Liver (tissue), 9 donors: ENCODE results near the gene UGT1A8. TPM values are rescaled to one million over a fixed set of nuclear protein-coding genes. Genes with fewer than 3 reads are reported as not detected.

Experiments
- DNase-seq: peaks from one replicate; pipeline ENCODE4 v3.0.0-alpha.2; 2017; ENCODE audit warnings: low spot score
- H3K27ac ChIP-seq, 2 donors: one replicate each; pipeline ENCODE4 v1.7.0; 2013; ENCODE audit warnings: inconsistent platforms in 2 of 2, low read length in 2 of 2, control low read depth in 1 of 2, low read depth in 1 of 2, mild to moderate bottlenecking in 1 of 2
- H3K27me3 ChIP-seq, 4 donors: one replicate each; pipeline versions ENCODE4 v1.6.1 to v1.7.0; 2013; ENCODE audit warnings: low read length in 3 of 4, inconsistent platforms in 1 of 4, mild to moderate bottlenecking in 1 of 4, moderate library complexity in 1 of 4; ENCODE audit not compliant: control insufficient read depth in 4 of 4, insufficient read depth in 4 of 4
- H3K36me3 ChIP-seq, 4 donors: one replicate each; pipeline versions ENCODE4 v1.6.1 to v1.7.0; 2013; ENCODE audit warnings: low read length in 3 of 4, mild to moderate bottlenecking in 3 of 4, low read depth in 1 of 4, moderate library complexity in 1 of 4; ENCODE audit not compliant: control insufficient read depth in 4 of 4, insufficient read depth in 3 of 4
- H3K4me1 ChIP-seq, 4 donors: one replicate each; pipeline versions ENCODE4 v1.6.1 to v1.7.0; 2013; ENCODE audit warnings: low read length in 3 of 4, mild to moderate bottlenecking in 3 of 4, moderate library complexity in 1 of 4; ENCODE audit not compliant: control insufficient read depth in 4 of 4, insufficient read depth in 4 of 4
- H3K4me3 ChIP-seq, 3 donors: one replicate each; pipeline versions ENCODE4 v1.6.1 to v1.7.0; 2013; ENCODE audit warnings: low read length in 3 of 3, control low read depth in 1 of 3, low read depth in 1 of 3, mild to moderate bottlenecking in 1 of 3
- H3K9ac ChIP-seq, 2 donors: one replicate each; pipeline ENCODE4 v1.7.0; 2013; ENCODE audit warnings: low read length in 2 of 2, mild to moderate bottlenecking in 2 of 2, moderate library complexity in 2 of 2, control low read depth in 1 of 2, low read depth in 1 of 2
- H3K9me3 ChIP-seq, 4 donors: one replicate each; pipeline versions ENCODE4 v1.6.1 to v1.7.0; 2013; ENCODE audit warnings: low read length in 3 of 4; ENCODE audit not compliant: control insufficient read depth in 4 of 4
- EGR1 ChIP-seq, 2 donors: IDR thresholded peaks; 2 replicates each; pipeline ENCODE4 v1.6.1; 2016 to 2018; ENCODE audit warnings: antibody characterized with exemption in 2 of 2, low read depth in 2 of 2
- FOXA1 ChIP-seq: IDR thresholded peaks from 2 replicates; pipeline ENCODE4 v1.6.1; 2016; ENCODE audit warnings: antibody characterized with exemption
- GABPA ChIP-seq, 2 donors: IDR thresholded peaks in 1 of 2; conservative IDR thresholded peaks in 1 of 2; 2 replicates each; pipeline ENCODE4 v1.6.1; 2016; ENCODE audit warnings: antibody characterized with exemption in 2 of 2, mild to moderate bottlenecking in 1 of 2, moderate library complexity in 1 of 2
- HNF4A ChIP-seq, 2 donors: conservative IDR thresholded peaks; 2 replicates each; pipeline ENCODE4 v1.6.1; 2016; ENCODE audit warnings: antibody characterized with exemption in 2 of 2, mild to moderate bottlenecking in 2 of 2
- HNF4G ChIP-seq: IDR thresholded peaks from 2 replicates; pipeline ENCODE4 v1.6.1; 2016; ENCODE audit warnings: antibody characterized with exemption
- JUND ChIP-seq, 2 donors: IDR thresholded peaks; 2 replicates each; pipeline ENCODE4 v1.6.1; 2016; ENCODE audit warnings: antibody characterized with exemption in 2 of 2
- NR2F2 ChIP-seq: IDR thresholded peaks from 2 replicates; pipeline ENCODE4 v1.6.1; 2016; ENCODE audit warnings: antibody characterized with exemption
- RAD21 ChIP-seq, 2 donors: IDR thresholded peaks; 2 replicates each; pipeline ENCODE4 v1.6.1; 2016; ENCODE audit warnings: antibody characterized with exemption in 2 of 2, mild to moderate bottlenecking in 2 of 2
- RXRA ChIP-seq, 2 donors: IDR thresholded peaks; 2 replicates each; pipeline ENCODE4 v1.6.1; 2017 to 2018; ENCODE audit warnings: antibody characterized with exemption in 2 of 2, mild to moderate bottlenecking in 1 of 2
- SP1 ChIP-seq: IDR thresholded peaks from 2 replicates; pipeline ENCODE4 v1.6.1; 2018; ENCODE audit warnings: antibody characterized with exemption, mild to moderate bottlenecking
- TAF1 ChIP-seq: conservative IDR thresholded peaks from 2 replicates; pipeline ENCODE4 v1.6.1; 2016; ENCODE audit warnings: antibody characterized with exemption, mild to moderate bottlenecking
- ZBTB33 ChIP-seq: IDR thresholded peaks from 2 replicates; pipeline ENCODE4 v1.6.1; 2016; ENCODE audit warnings: antibody characterized with exemption
- WGBS: extraction: QIAGEN DNeasy Blood & Tissue Kit; methylation state at CpG from one replicate; pipeline ENCODE4 v1.1.7; 2013; 5-methylcytosine and 5-hydroxymethylcytosine counted together
- polyA plus RNA-seq, 2 donors: library from polyadenylated mRNA; stranded (reverse) in 1 of 2; unstranded in 1 of 2; fragments of 200-250 nt in 1 of 2; fragments of >200 nt in 1 of 2; fragmentation: Nextera tagmentation in 1 of 2; extraction: Ambion mirVana in 1 of 2; gene quantifications; one replicate each; pipeline versions ENCODE4 v1.2.1 to v1.2.3, GENCODE V29; 2013 to 2015
- total RNA-seq, 2 donors: library from RNA; depleted of rRNA; stranded (reverse); fragments of >200 nt; gene quantifications; one replicate each; pipeline ENCODE4 v1.2.3, GENCODE V29; 2014
- TF ChIP-seq, protein P1 (sequence below): fragments of 150-350 bp; IDR thresholded peaks from 2 replicates; pipeline ENCODE4 v1.5.1; 2017; ENCODE audit warnings: improper control_type of control experiment, low read depth, low read length; ENCODE audit not compliant: missing input control
- TF ChIP-seq, protein P2 (sequence below): IDR thresholded peaks from 2 replicates; pipeline ENCODE4 v1.6.1; 2016; ENCODE audit warnings: antibody characterized with exemption, mild to moderate bottlenecking
- TF ChIP-seq, protein P3 (sequence below): IDR thresholded peaks from 2 replicates; pipeline ENCODE4 v1.6.1; 2016; ENCODE audit warnings: antibody characterized with exemption
- donor health status: healthy.
- donor health status: healthy.
- donor health status: healthy.
- donor health status: healthy.
- donor health status: healthy.

UGT1A8 gene
- total and polyA plus RNA-seq, 4 donors, result 0.17 to 0.51 (median 0.48) TPM; not detected in 1

GRCh38 chr2:233684640-233685039 lies 67.2 kb downstream of the UGT1A8 start:
- Histone ChIP-seq H3K4me3 (no peak overlapping the region), H3K27ac (no peak overlapping the region), H3K36me3 (no peaks in the 10 kb centered on the region), H3K27me3 (no peaks in the 10 kb centered on the region), H3K4me1 (peaks cover 0 to 8% (median 3%) of the 10 kb centered on the region in 4 donors), H3K9ac (no peak overlapping the region), H3K9me3 (no peaks in the 10 kb centered on the region)
- TF ChIP-seq, protein P1, sequence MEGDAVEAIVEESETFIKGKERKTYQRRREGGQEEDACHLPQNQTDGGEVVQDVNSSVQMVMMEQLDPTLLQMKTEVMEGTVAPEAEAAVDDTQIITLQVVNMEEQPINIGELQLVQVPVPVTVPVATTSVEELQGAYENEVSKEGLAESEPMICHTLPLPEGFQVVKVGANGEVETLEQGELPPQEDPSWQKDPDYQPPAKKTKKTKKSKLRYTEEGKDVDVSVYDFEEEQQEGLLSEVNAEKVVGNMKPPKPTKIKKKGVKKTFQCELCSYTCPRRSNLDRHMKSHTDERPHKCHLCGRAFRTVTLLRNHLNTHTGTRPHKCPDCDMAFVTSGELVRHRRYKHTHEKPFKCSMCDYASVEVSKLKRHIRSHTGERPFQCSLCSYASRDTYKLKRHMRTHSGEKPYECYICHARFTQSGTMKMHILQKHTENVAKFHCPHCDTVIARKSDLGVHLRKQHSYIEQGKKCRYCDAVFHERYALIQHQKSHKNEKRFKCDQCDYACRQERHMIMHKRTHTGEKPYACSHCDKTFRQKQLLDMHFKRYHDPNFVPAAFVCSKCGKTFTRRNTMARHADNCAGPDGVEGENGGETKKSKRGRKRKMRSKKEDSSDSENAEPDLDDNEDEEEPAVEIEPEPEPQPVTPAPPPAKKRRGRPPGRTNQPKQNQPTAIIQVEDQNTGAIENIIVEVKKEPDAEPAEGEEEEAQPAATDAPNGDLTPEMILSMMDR, result no peak
- no peak for TF ChIP-seq RXRA (IDR thresholded peaks at IDR 0.05)
- WGBS, result 81% methylated on average over 1 of the region's 1 CpG
- no peak for DNase-seq

DNA sequence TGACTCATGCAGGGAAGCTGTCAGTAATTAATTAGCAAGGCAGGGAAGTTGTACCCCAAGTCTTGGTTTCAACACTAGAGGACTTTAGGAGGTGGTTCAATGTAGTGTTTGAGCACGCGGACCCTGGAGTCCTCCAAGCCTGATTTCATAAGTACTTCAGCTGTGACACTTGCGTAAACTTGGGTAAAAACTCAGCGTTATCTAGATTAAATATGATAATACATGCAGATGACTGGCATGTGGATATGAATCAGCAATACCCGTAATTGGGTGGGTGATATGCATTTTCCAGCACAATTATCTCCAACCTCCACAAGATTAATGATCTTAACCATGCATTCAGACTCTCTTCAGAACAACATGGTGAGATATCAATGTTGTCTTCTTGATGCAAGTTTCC lies 69.5 kb downstream of the UGT1A8 start:
- Histone ChIP-seq H3K27ac (no peak overlapping the region), H3K4me3 (no peak overlapping the region), H3K36me3 (no peaks in the 10 kb centered on the region), H3K4me1 (peaks cover under 1 to 5% (median 3%) of the 10 kb centered on the region in 4 donors), H3K27me3 (no peaks in the 10 kb centered on the region), H3K9me3 (no peaks in the 10 kb centered on the region), H3K9ac (no peak overlapping the region)
- DNase-seq, result no peak
- TF ChIP-seq HNF4A (conservative IDR thresholded peaks at IDR 0.05), result no peak
- WGBS, result 77% methylated on average over 5 of the region's 5 CpGs

DNA sequence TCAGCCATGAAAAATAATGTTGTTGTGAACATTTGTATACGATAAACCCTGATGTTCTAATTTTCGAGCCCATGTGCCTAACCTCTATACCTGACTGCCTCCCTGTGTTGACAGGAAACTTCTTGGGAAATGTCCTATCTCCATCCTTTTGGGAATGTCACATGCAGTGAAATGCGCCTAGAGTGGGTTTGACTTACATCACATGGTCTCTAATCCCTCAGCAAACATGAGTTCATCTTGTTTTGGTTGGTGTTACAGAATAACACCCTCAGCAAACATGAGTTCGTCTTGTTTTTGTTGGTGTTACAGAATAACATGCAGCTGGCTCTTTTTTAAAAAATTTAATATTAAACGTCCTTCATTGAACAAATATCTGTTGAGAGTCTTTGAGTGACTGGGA lies 70.9 kb downstream of the UGT1A8 start:
- Histone ChIP-seq H3K9me3 (no peaks in the 10 kb centered on the region), H3K4me1 (peaks cover 0 to 18% (median 13%) of the 10 kb centered on the region in 4 donors), H3K36me3 (no peaks in the 10 kb centered on the region), H3K27me3 (no peaks in the 10 kb centered on the region), H3K4me3 (no peak overlapping the region), H3K9ac (no peak overlapping the region), H3K27ac (no peak overlapping the region)
- TF ChIP-seq RAD21 (IDR thresholded peaks at IDR 0.05), result no peak
- TF ChIP-seq SP1, result no peak
- TF ChIP-seq, protein P2, sequence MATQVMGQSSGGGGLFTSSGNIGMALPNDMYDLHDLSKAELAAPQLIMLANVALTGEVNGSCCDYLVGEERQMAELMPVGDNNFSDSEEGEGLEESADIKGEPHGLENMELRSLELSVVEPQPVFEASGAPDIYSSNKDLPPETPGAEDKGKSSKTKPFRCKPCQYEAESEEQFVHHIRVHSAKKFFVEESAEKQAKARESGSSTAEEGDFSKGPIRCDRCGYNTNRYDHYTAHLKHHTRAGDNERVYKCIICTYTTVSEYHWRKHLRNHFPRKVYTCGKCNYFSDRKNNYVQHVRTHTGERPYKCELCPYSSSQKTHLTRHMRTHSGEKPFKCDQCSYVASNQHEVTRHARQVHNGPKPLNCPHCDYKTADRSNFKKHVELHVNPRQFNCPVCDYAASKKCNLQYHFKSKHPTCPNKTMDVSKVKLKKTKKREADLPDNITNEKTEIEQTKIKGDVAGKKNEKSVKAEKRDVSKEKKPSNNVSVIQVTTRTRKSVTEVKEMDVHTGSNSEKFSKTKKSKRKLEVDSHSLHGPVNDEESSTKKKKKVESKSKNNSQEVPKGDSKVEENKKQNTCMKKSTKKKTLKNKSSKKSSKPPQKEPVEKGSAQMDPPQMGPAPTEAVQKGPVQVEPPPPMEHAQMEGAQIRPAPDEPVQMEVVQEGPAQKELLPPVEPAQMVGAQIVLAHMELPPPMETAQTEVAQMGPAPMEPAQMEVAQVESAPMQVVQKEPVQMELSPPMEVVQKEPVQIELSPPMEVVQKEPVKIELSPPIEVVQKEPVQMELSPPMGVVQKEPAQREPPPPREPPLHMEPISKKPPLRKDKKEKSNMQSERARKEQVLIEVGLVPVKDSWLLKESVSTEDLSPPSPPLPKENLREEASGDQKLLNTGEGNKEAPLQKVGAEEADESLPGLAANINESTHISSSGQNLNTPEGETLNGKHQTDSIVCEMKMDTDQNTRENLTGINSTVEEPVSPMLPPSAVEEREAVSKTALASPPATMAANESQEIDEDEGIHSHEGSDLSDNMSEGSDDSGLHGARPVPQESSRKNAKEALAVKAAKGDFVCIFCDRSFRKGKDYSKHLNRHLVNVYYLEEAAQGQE, result no peak
- TF ChIP-seq ZBTB33, result no peak
- TF ChIP-seq HNF4G, result no peak
- TF ChIP-seq, protein P1, result no peak
- no peak for TF ChIP-seq GABPA (IDR thresholded peaks at IDR 0.05 in 1 of 2, conservative IDR thresholded peaks at IDR 0.05 in 1 of 2)
- no peak for TF ChIP-seq JUND (IDR thresholded peaks at IDR 0.05)
- TF ChIP-seq EGR1 (IDR thresholded peaks at IDR 0.05; ENCODE audit: low read depth in 2 of 2), result no peak
- TF ChIP-seq, protein P3, sequence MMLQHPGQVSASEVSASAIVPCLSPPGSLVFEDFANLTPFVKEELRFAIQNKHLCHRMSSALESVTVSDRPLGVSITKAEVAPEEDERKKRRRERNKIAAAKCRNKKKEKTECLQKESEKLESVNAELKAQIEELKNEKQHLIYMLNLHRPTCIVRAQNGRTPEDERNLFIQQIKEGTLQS, result no peak
- TF ChIP-seq HNF4A (conservative IDR thresholded peaks at IDR 0.05), result no peak
- no peak for TF ChIP-seq NR2F2
- TF ChIP-seq FOXA1, result no peak
- no peak for TF ChIP-seq TAF1
- 83% methylated on average over 5 of the region's 5 CpGs for WGBS
- no peak for DNase-seq
